ENCODE measurements around the gene FYN.

Gene FYN

GRCh38 chr6:111747829-111748228 is 125.4 kb downstream of the FYN start:
- Histone ChIP-seq H3K27ac (ENCODE audit: poor library complexity, severe bottlenecking) (no peak overlapping the region), H3K4me3 (ENCODE audit: severe bottlenecking) (no peak overlapping the region)

GRCh38 chr6:111747396-111747795 is 125.9 kb downstream of the FYN start:
- no peak for TF ChIP-seq CTCF (IDR thresholded peaks at IDR 0.05; ENCODE audit: poor library complexity, severe bottlenecking)
- Histone ChIP-seq H3K4me3 (ENCODE audit: severe bottlenecking) (no peak overlapping the region), H3K9me3 (ENCODE audit: severe bottlenecking) (no peaks in the 10 kb centered on the region), H3K27me3 (ENCODE audit: insufficient read depth, poor library complexity, severe bottlenecking) (no peaks in the 10 kb centered on the region), H3K4me1 (ENCODE audit: insufficient read depth, poor library complexity, severe bottlenecking) (no peaks in the 10 kb centered on the region), H3K36me3 (ENCODE audit: low read depth) (no peaks in the 10 kb centered on the region), H3K27ac (ENCODE audit: poor library complexity, severe bottlenecking) (no peak overlapping the region)
- no peak for ATAC-seq (ENCODE audit: low read depth)
- no peak for DNase-seq (ENCODE audit: low spot score)

More at GRCh38 chr6:111747829-111748228, 125.4 kb downstream of the FYN start:
- Histone ChIP-seq H3K36me3 (ENCODE audit: low read depth) (no peaks in the 10 kb centered on the region), H3K27me3 (ENCODE audit: insufficient read depth, poor library complexity, severe bottlenecking) (no peaks in the 10 kb centered on the region), H3K4me1 (ENCODE audit: insufficient read depth, poor library complexity, severe bottlenecking) (no peaks in the 10 kb centered on the region), H3K9me3 (ENCODE audit: severe bottlenecking) (no peaks in the 10 kb centered on the region)
- no peak for DNase-seq (ENCODE audit: low spot score)
- no peak for TF ChIP-seq CTCF (IDR thresholded peaks at IDR 0.05; ENCODE audit: poor library complexity, severe bottlenecking)
- no peak for ATAC-seq (ENCODE audit: low read depth)

- no peaks in the 10 kb centered on the region for H3K36me3 ChIP-seq (ENCODE audit: low read depth)
- no peak overlapping the region for H3K4me3 ChIP-seq (ENCODE audit: severe bottlenecking)
- no peaks in the 10 kb centered on the region for H3K4me1 ChIP-seq (ENCODE audit: insufficient read depth, poor library complexity, severe bottlenecking)
- TF ChIP-seq CTCF (IDR thresholded peaks at IDR 0.05; ENCODE audit: poor library complexity, severe bottlenecking): no peak
- H3K9me3 ChIP-seq (ENCODE audit: severe bottlenecking): no peaks in the 10 kb centered on the region
- DNase-seq (ENCODE audit: low spot score): no peak
- no peaks in the 10 kb centered on the region for H3K27me3 ChIP-seq (ENCODE audit: insufficient read depth, poor library complexity, severe bottlenecking)
- no peak for ATAC-seq (ENCODE audit: low read depth)
- H3K27ac ChIP-seq (ENCODE audit: poor library complexity, severe bottlenecking): no peak overlapping the region
Observed at GRCh38 chr6:111746983-111747382, 126.3 kb downstream of the FYN start.

- H3K4me1 ChIP-seq (ENCODE audit: insufficient read depth, poor library complexity, severe bottlenecking): no peaks in the 10 kb centered on the region
- no peak for ATAC-seq (ENCODE audit: low read depth)
Observed at GRCh38 chr6:111745636-111746035, 127.6 kb downstream of the FYN start.

More at GRCh38 chr6:111745636-111746035, 127.6 kb downstream of the FYN start:
- Histone ChIP-seq H3K9me3 (ENCODE audit: severe bottlenecking) (no peaks in the 10 kb centered on the region), H3K27me3 (ENCODE audit: insufficient read depth, poor library complexity, severe bottlenecking) (no peaks in the 10 kb centered on the region), H3K27ac (ENCODE audit: poor library complexity, severe bottlenecking) (no peak overlapping the region), H3K4me3 (ENCODE audit: severe bottlenecking) (no peak overlapping the region), H3K36me3 (ENCODE audit: low read depth) (no peaks in the 10 kb centered on the region)
- no peak for TF ChIP-seq CTCF (IDR thresholded peaks at IDR 0.05; ENCODE audit: poor library complexity, severe bottlenecking)
- DNase-seq (ENCODE audit: low spot score): no peak

Measured in RWPE2 (cell line).